Measurements from ENCODE around the gene PALD1. TPM values are rescaled to one million over a fixed set of nuclear protein-coding genes. Genes with fewer than 3 reads are reported as not detected.
"Not testable (repeated sequence)": the region's sequence is repeated elsewhere in the genome, so short reads cannot be mapped to it uniquely, and the experiment has no call there.

The PALD1 gene
- total RNA-seq, 2 donors from 2014 or later: 0.20 to 4.8 TPM

GRCh38 chr10:70474780-70475179 lies 3.8 kb upstream of the PALD1 start:
- DNase-seq (ENCODE audit: low spot score in 2 of 2) (no peak), ATAC-seq (no peak)
- Mint-ChIP-seq H3K9me3 (no peaks in the 10 kb centered on the region), H3K27ac (no peak overlapping the region), H3K36me3 (no peaks in the 10 kb centered on the region)

GRCh38 chr10:70475661-70476060 lies 2.9 kb upstream of the PALD1 start:
- H3K9me3 Mint-ChIP-seq: no peaks in the 10 kb centered on the region

GRCh38 chr10:70476249-70477035 lies 2.1 kb upstream of the PALD1 start:
- no peak for ATAC-seq
- Mint-ChIP-seq H3K27ac (no peak overlapping the region), H3K9me3 (no peaks in the 10 kb centered on the region), H3K36me3 (no peaks in the 10 kb centered on the region)
- DNase-seq (ENCODE audit: low spot score in 2 of 2): no peak

More at GRCh38 chr10:70475661-70476060, 2.9 kb upstream of the PALD1 start:
- DNase-seq (ENCODE audit: low spot score in 2 of 2) (no peak), ATAC-seq (no peak)
- no peak overlapping the region for H3K27ac Mint-ChIP-seq
- H3K36me3 Mint-ChIP-seq: no peaks in the 10 kb centered on the region

GRCh38 chr10:70477661-70478162 lies 855 bp upstream of the PALD1 start:
- DNase-seq (ENCODE audit: low spot score in 2 of 2): peak; percentile 69 to 85
- Mint-ChIP-seq H3K27ac (no peak overlapping the region), H3K9me3 (no peaks in the 10 kb centered on the region), H3K36me3 (no peaks in the 10 kb centered on the region)
- ATAC-seq: peak; percentile 76 to 88

GRCh38 chr10:70479165-70479581 lies 606 bp downstream of the PALD1 start:
- Mint-ChIP-seq H3K27ac (no peak overlapping the region), H3K36me3 (no peaks in the 10 kb centered on the region), H3K9me3 (no peaks in the 10 kb centered on the region)
- DNase-seq (ENCODE audit: low spot score in 2 of 2) (no peak), ATAC-seq (no peak)

GRCh38 chr10:70479626-70480238 lies 1.2 kb downstream of the PALD1 start:
- DNase-seq (ENCODE audit: low spot score in 2 of 2) (no peak), ATAC-seq (no peak)
- Mint-ChIP-seq H3K36me3 (no peaks in the 10 kb centered on the region), H3K9me3 (no peaks in the 10 kb centered on the region), H3K27ac (no peak overlapping the region)

- Mint-ChIP-seq H3K36me3 (no peaks in the 10 kb centered on the region), H3K9me3 (no peaks in the 10 kb centered on the region), H3K27ac (no peak overlapping the region)
- peak in 1 of 2 donors; percentile 20 for DNase-seq (ENCODE audit: low spot score in 2 of 2)
- peak in 1 of 2 donors; percentile 4 for ATAC-seq
Observed at GRCh38 chr10:70480239-70480861, 1.8 kb downstream of the PALD1 start.

- ATAC-seq (no peak), DNase-seq (ENCODE audit: low spot score in 2 of 2) (no peak)
- Mint-ChIP-seq H3K9me3 (no peaks in the 10 kb centered on the region), H3K27ac (no peak overlapping the region), H3K36me3 (no peaks in the 10 kb centered on the region)
Observed at GRCh38 chr10:70481105-70481504, 2.5 kb downstream of the PALD1 start.

- Mint-ChIP-seq H3K27ac (no peak overlapping the region), H3K36me3 (no peaks in the 10 kb centered on the region), H3K9me3 (no peaks in the 10 kb centered on the region)
- ATAC-seq (no peak), DNase-seq (ENCODE audit: low spot score in 2 of 2) (no peak)
Observed at GRCh38 chr10:70481831-70482530, 3.4 kb downstream of the PALD1 start.

- DNase-seq (ENCODE audit: low spot score in 2 of 2) (no peak), ATAC-seq (no peak)
- no peaks in the 10 kb centered on the region for H3K36me3 Mint-ChIP-seq
- no peak overlapping the region for H3K27ac Mint-ChIP-seq
- H3K9me3 Mint-ChIP-seq: no peaks in the 10 kb centered on the region
Observed at GRCh38 chr10:70482982-70483760, 4.6 kb downstream of the PALD1 start.

GRCh38 chr10:70483872-70484271 lies 5.3 kb downstream of the PALD1 start:
- not testable (repeated sequence) for H3K27ac Mint-ChIP-seq; ATAC-seq; DNase-seq (ENCODE audit: low spot score in 2 of 2); H3K9me3 Mint-ChIP-seq; H3K36me3 Mint-ChIP-seq

- H3K9me3 Mint-ChIP-seq: no peaks in the 10 kb centered on the region
- ATAC-seq: no peak
- no peak overlapping the region for H3K27ac Mint-ChIP-seq
- no peaks in the 10 kb centered on the region for H3K36me3 Mint-ChIP-seq
- no peak for DNase-seq (ENCODE audit: low spot score in 2 of 2)
Observed at GRCh38 chr10:70487824-70488223, 9.3 kb downstream of the PALD1 start.

- Mint-ChIP-seq H3K9me3 (no peaks in the 10 kb centered on the region), H3K36me3 (no peaks in the 10 kb centered on the region), H3K27ac (no peak overlapping the region)
- no peak for ATAC-seq
- DNase-seq (ENCODE audit: low spot score in 2 of 2): no peak
Observed at GRCh38 chr10:70490142-70490541, 11.6 kb downstream of the PALD1 start.

GRCh38 chr10:70491614-70492013 lies 13.0 kb downstream of the PALD1 start:
- no peaks in the 10 kb centered on the region for H3K36me3 Mint-ChIP-seq
- no peak for DNase-seq (ENCODE audit: low spot score in 2 of 2)
- no peaks in the 10 kb centered on the region for H3K9me3 Mint-ChIP-seq
- no peak for ATAC-seq
- peak overlapping the region in 1 of 2 donors; percentile 69 for H3K27ac Mint-ChIP-seq

GRCh38 chr10:70492786-70493659 lies 14.5 kb downstream of the PALD1 start:
- no peak for DNase-seq (ENCODE audit: low spot score in 2 of 2)
- ATAC-seq: no peak
- Mint-ChIP-seq H3K9me3 (no peaks in the 10 kb centered on the region), H3K27ac (no peak overlapping the region), H3K36me3 (no peaks in the 10 kb centered on the region)

Data from activated naive CD4-positive, alpha-beta T cell treated with anti-CD3 and anti-CD28 coated beads, Interleukin-2, amount 50 U/mL, for 72 hours (primary cell).